Measurements from ENCODE around the gene ARID3A. TPM values are rescaled to one million over a fixed set of nuclear protein-coding genes. Genes with fewer than 3 reads are reported as not detected.
A peak's percentile ranks its signal among the peaks of the same experiment; 100 is the strongest.

The ARID3A gene
- total and polyA plus RNA-seq, 9 donors = 1.1 to 8.1 (median 4.5) TPM

- intact Hi-C loops (cut with DNase I) = loop anchor here in 2 of 4 donors (5.0 to 10.0 kb wide), 3 partner anchors 63 to 315 kb away; partner anchors contain the start of genes CBARP (in 1 of the 2), CFD (in 1 of the 2) and GPX4 (in 1 of the 2)
- TF ChIP-seq CTCF (IDR thresholded peaks at IDR 0.05) = no peak
- TF ChIP-seq EP300 (IDR thresholded peaks at IDR 0.05) = no peak
- no peak for TF ChIP-seq POLR2A (IDR thresholded peaks at IDR 0.05)
- Histone ChIP-seq H3K36me3 (no peaks in the 10 kb centered on the region), H3K27me3 (peaks cover 8% of the 10 kb centered on the region), H3K4me3 (no peak overlapping the region), H3K9me3 (no peaks in the 10 kb centered on the region), H3K4me1 (ENCODE audit: insufficient read depth) (peaks cover 16% of the 10 kb centered on the region), H3K27ac (no peak overlapping the region)
- peak in 3 of 5 donors; percentile 32 to 58 (median 43) for DNase-seq
- WGBS, 3 donors = 1 to 3% (median 1%) methylated on average over 37 to 84 of the region's 84 CpGs
Observed at GRCh38 chr19:920051-920864, 5.6 kb upstream of the ARID3A start.

GRCh38 chr19:924553-925086, 1.2 kb upstream of the ARID3A start:
- Histone ChIP-seq H3K36me3 (no peaks in the 10 kb centered on the region), H3K4me1 (ENCODE audit: insufficient read depth) (peaks cover 9% of the 10 kb centered on the region), H3K27me3 (peaks cover 4% of the 10 kb centered on the region), H3K4me3 (peak overlapping the region; percentile 93), H3K9me3 (no peaks in the 10 kb centered on the region), H3K27ac (no peak overlapping the region)
- WGBS, 3 donors = 10 to 14% (median 11%) methylated on average over 31 of the region's 31 CpGs
- DNase-seq = peak in 3 of 5 donors; percentile 34 to 40 (median 36)
- intact Hi-C loops (cut with DNase I) = loop anchor here in 3 of 4 donors (2.0 to 10.0 kb wide), 4 partner anchors 60 to 310 kb away; partner anchors contain the start of genes CBARP (in 1 of the 3), CFD (in 1 of the 3), GPX4 (in 1 of the 3) and WDR18 (in 1 of the 3)
- TF ChIP-seq POLR2A (IDR thresholded peaks at IDR 0.05) = no peak
- no peak for TF ChIP-seq EP300 (IDR thresholded peaks at IDR 0.05)
- no peak for TF ChIP-seq CTCF (IDR thresholded peaks at IDR 0.05)

- Histone ChIP-seq H3K36me3 (no peaks in the 10 kb centered on the region), H3K4me1 (ENCODE audit: insufficient read depth) (peaks cover 8% of the 10 kb centered on the region), H3K9me3 (no peaks in the 10 kb centered on the region), H3K4me3 (peak overlapping the region; percentile 93), H3K27me3 (no peaks in the 10 kb centered on the region), H3K27ac (peak overlapping the region in 1 of 2 donors; percentile 26)
- intact Hi-C loops (cut with DNase I) = loop anchor here in 3 of 4 donors (2.0 to 10.0 kb wide), 3 partner anchors 60 to 310 kb away; partner anchors contain the start of genes CBARP (in 1 of the 3), GPX4 (in 1 of the 3) and WDR18 (in 1 of the 3)
- peak in 4 of 5 donors; percentile 50 to 61 (median 56) for DNase-seq
- WGBS, 3 donors = 0 to 1% (median 0%) methylated on average over 33 to 39 of the region's 39 CpGs
- TF ChIP-seq POLR2A (IDR thresholded peaks at IDR 0.05) (no peak), EP300 (IDR thresholded peaks at IDR 0.05) (no peak), CTCF (IDR thresholded peaks at IDR 0.05) (no peak)
Observed at GRCh38 chr19:925087-925525, 729 bp upstream of the ARID3A start.

GRCh38 chr19:926323-926588, 421 bp downstream of the ARID3A start:
- WGBS, 3 donors = 1 to 3% (median 1%) methylated on average over 12 to 21 of the region's 21 CpGs
- peaks cover 5% of the 10 kb centered on the region for H3K4me1 ChIP-seq (ENCODE audit: insufficient read depth)
- intact Hi-C loops (cut with DNase I) = loop anchor here in 2 of 4 donors (10.0 kb wide), 2 partner anchors 179 to 309 kb away; partner anchors contain the start of genes CBARP (in 1 of the 2) and GPX4 (in 1 of the 2)
- H3K27ac ChIP-seq = peak overlapping the region in 1 of 2 donors; percentile 2
- no peaks in the 10 kb centered on the region for H3K9me3 ChIP-seq
- no peaks in the 10 kb centered on the region for H3K27me3 ChIP-seq
- H3K4me3 ChIP-seq = peak overlapping the region; percentile 93
- DNase-seq = no peak
- no peaks in the 10 kb centered on the region for H3K36me3 ChIP-seq
- TF ChIP-seq EP300 (IDR thresholded peaks at IDR 0.05) = no peak
- TF ChIP-seq CTCF (IDR thresholded peaks at IDR 0.05) = no peak
- no peak for TF ChIP-seq POLR2A (IDR thresholded peaks at IDR 0.05)
